GM12872 (cell line): Measurements from ENCODE around the gene PORCN.

Experiments
- TF ChIP-seq, protein P1 (sequence below): IDR thresholded peaks from 3 replicates; pipeline ENCODE4 v1.5.1; 2011; ENCODE audit warnings: low read depth, mild to moderate bottlenecking, low read length, moderate library complexity; ENCODE audit not compliant: insufficient read depth

The PORCN gene

GRCh38 chrX:48489296-48489695 is 19.5 kb upstream of the PORCN start:
- TF ChIP-seq, protein P1, sequence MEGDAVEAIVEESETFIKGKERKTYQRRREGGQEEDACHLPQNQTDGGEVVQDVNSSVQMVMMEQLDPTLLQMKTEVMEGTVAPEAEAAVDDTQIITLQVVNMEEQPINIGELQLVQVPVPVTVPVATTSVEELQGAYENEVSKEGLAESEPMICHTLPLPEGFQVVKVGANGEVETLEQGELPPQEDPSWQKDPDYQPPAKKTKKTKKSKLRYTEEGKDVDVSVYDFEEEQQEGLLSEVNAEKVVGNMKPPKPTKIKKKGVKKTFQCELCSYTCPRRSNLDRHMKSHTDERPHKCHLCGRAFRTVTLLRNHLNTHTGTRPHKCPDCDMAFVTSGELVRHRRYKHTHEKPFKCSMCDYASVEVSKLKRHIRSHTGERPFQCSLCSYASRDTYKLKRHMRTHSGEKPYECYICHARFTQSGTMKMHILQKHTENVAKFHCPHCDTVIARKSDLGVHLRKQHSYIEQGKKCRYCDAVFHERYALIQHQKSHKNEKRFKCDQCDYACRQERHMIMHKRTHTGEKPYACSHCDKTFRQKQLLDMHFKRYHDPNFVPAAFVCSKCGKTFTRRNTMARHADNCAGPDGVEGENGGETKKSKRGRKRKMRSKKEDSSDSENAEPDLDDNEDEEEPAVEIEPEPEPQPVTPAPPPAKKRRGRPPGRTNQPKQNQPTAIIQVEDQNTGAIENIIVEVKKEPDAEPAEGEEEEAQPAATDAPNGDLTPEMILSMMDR, result no peak

- TF ChIP-seq, protein P1, result no peak
Measured at GRCh38 chrX:48489892-48490291, 18.9 kb upstream of the PORCN start.

DNA sequence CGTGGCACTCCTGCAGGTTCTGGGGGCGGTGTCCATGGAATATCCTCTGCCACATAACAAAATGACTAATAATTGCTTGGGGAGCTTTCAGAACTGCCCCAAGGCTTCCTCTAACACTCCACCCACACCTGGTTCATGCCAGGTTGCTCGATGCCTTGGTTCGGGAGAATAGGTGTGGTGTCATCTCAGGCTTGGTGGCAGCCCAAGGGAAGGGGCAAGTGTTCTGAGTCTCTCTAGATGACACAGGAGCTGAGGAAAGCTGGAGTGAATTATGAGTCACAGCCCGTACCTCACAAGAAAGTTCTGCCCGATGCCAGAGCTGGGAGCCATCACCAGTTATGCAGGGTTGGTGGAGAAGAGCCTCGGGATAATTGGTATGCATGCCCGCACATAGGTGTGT is 18.1 kb upstream of the PORCN start:
- TF ChIP-seq, protein P1, result no peak

- TF ChIP-seq, protein P1, result no peak
Measured at GRCh38 chrX:48491809-48492208, 17.0 kb upstream of the PORCN start.

DNA sequence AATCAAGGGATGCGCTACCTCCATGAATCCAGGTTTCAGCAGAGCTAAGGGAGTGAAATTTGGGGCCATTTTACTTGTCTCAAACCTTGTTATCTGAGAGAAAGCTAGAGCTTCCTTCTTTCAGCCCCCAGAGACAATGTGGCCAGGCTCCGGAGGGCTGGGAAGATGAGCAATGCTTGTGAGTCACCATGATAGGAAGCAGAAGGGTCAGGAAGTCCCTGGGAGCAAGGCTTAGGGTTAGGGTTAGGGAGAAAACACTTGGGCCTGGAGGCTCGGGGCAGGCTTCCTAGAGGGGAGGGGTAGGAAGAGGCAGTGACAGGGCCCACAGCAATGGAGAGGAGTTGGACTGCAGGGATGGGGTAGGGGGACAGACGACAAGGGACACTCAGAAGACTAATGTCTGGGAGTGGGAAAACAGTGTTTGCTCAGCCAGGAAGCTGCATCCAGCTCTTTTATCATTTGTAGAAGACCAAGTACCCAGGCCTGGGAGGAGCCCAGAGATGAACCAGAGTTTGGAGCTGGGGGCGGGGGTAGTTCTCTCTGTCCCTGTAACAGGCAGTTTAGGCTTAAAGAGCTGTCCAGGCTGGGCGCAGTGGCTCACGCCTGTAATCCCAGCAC is 16.4 kb upstream of the PORCN start:
- TF ChIP-seq, protein P1, result no peak

GRCh38 chrX:48493890-48494364 is 14.9 kb upstream of the PORCN start:
- TF ChIP-seq, protein P1, result no peak; the same call in 2 of the 3 replicates

GRCh38 chrX:48496660-48497059 is 12.1 kb upstream of the PORCN start:
- TF ChIP-seq, protein P1, result no peak
